Astrocyte (in vitro differentiated cells and primary cell): ENCODE measurements around the gene SND1. TPM values are rescaled to one million over a fixed set of nuclear protein-coding genes. Genes with fewer than 3 reads are reported as not detected.
"Not testable (repeated sequence)": the region's sequence is repeated elsewhere in the genome, so short reads cannot be mapped to it uniquely, and the experiment has no call there.

ENCODE experiments used
- DNase-seq: peaks from one replicate; pipeline ENCODE4 v3.0.0-alpha.2; 2010; ENCODE audit warnings: low read depth
- FAIRE-seq: peaks from 2 replicates; lab custom pipeline; 2011; peaks lifted over from hg19 to GRCh38; lab: Jason Lieb, UNC
- H2AFZ ChIP-seq: 2 replicates; pipeline ENCODE4 v1.6.0; 2012; ENCODE audit warnings: low read depth, low read length, inconsistent platforms
- H3K27ac ChIP-seq: 2 replicates; pipeline ENCODE4 v1.5.1; 2011; ENCODE audit warnings: low read depth, low read length, inconsistent platforms
- H3K27me3 ChIP-seq: 2 replicates; pipeline ENCODE4 v1.6.0; 2011; ENCODE audit warnings: low read length, inconsistent platforms; ENCODE audit not compliant: insufficient read depth
- H3K36me3 ChIP-seq: 2 replicates; pipeline ENCODE4 v1.5.1; 2011; ENCODE audit warnings: low read length, inconsistent platforms; ENCODE audit not compliant: insufficient read depth
- H3K4me1 ChIP-seq: 2 replicates; pipeline ENCODE4 v1.5.1; 2011; ENCODE audit warnings: low read length, inconsistent platforms; ENCODE audit not compliant: insufficient read depth
- H3K4me2 ChIP-seq: 2 replicates; pipeline ENCODE4 v1.6.0; 2012; ENCODE audit warnings: low read length, inconsistent platforms
- H3K4me3 ChIP-seq: 2 replicates; pipeline ENCODE4 v1.5.1; 2011; ENCODE audit warnings: low read depth, mild to moderate bottlenecking, low read length, inconsistent platforms; ENCODE audit not compliant: insufficient read depth
- H3K79me2 ChIP-seq: 2 replicates; pipeline ENCODE4 v1.6.0; 2012; ENCODE audit warnings: mild to moderate bottlenecking, low read length, inconsistent platforms; ENCODE audit not compliant: insufficient read depth
- H3K9ac ChIP-seq: 2 replicates; pipeline ENCODE4 v1.6.0; 2012; ENCODE audit warnings: mild to moderate bottlenecking, low read length, inconsistent platforms
- H3K9me3 ChIP-seq: 2 replicates; pipeline ENCODE4 v1.5.1; 2012; ENCODE audit warnings: low read depth, mild to moderate bottlenecking, low read length, inconsistent platforms; ENCODE audit not compliant: insufficient read depth
- H4K20me1 ChIP-seq: 2 replicates; pipeline ENCODE4 v1.6.0; 2012; ENCODE audit warnings: low read length, inconsistent platforms; ENCODE audit not compliant: insufficient read depth
- H3K27ac Mint-ChIP-seq: one replicate; pipeline ENCODE4 v1.8.0; 2021; ENCODE audit warnings: mild to moderate bottlenecking, mixed read lengths; ENCODE audit not compliant: unreplicated experiment
- H3K27me3 Mint-ChIP-seq: one replicate; pipeline ENCODE4 v1.8.0; 2021; ENCODE audit warnings: low read depth, mixed read lengths; ENCODE audit not compliant: unreplicated experiment
- H3K36me3 Mint-ChIP-seq: one replicate; pipeline ENCODE4 v1.8.0; 2021; ENCODE audit warnings: low read depth, mixed read lengths; ENCODE audit not compliant: unreplicated experiment
- H3K4me1 Mint-ChIP-seq: one replicate; pipeline ENCODE4 v1.8.0; 2021; ENCODE audit warnings: low read depth, mixed read lengths; ENCODE audit not compliant: unreplicated experiment
- H3K4me3 Mint-ChIP-seq: one replicate; pipeline ENCODE4 v1.8.0; 2021; ENCODE audit warnings: mild to moderate bottlenecking, moderate library complexity, mixed read lengths; ENCODE audit not compliant: unreplicated experiment
- H3K9me3 Mint-ChIP-seq: one replicate; pipeline ENCODE4 v1.8.0; 2021; ENCODE audit warnings: mild to moderate bottlenecking, mixed read lengths; ENCODE audit not compliant: unreplicated experiment
- CTCF ChIP-seq: IDR thresholded peaks from 2 replicates; pipeline ENCODE4 v1.5.1; 2011; ENCODE audit warnings: low read depth, mild to moderate bottlenecking, inconsistent platforms, low read length, moderate library complexity; ENCODE audit not compliant: insufficient read depth
- EZH2 ChIP-seq: IDR thresholded peaks from 2 replicates; pipeline ENCODE4 v1.6.1; 2012; ENCODE audit warnings: mild to moderate bottlenecking, low read length, inconsistent platforms; ENCODE audit not compliant: insufficient read depth
- total RNA-seq: library from RNA; stranded (reverse); gene quantifications from 2 replicates; pipeline ENCODE4 v1.2.1, GENCODE V29; 2021

The SND1 gene
- total RNA-seq, 1 donor from 2014 or later = 267 TPM

GRCh38 chr7:128105228-128106022, 453.4 kb downstream of the SND1 start:
- Mint-ChIP-seq H3K4me3 (no peak overlapping the region), H3K36me3 (peaks cover 3% of the 10 kb centered on the region), H3K4me1 (peaks cover 6% of the 10 kb centered on the region), H3K27ac (peak overlapping the region; percentile 41), H3K9me3 (no peaks in the 10 kb centered on the region), H3K27me3 (peaks cover 47% of the 10 kb centered on the region)
- Histone ChIP-seq H3K27me3 (peaks cover 11% of the 10 kb centered on the region), H3K9ac (no peak overlapping the region), H3K79me2 (no peaks in the 10 kb centered on the region), H3K4me1 (peaks cover 8% of the 10 kb centered on the region), H3K9me3 (no peaks in the 10 kb centered on the region), H3K4me2 (no peak overlapping the region), H3K4me3 (no peak overlapping the region), H3K27ac (no peak overlapping the region), H3K36me3 (no peaks in the 10 kb centered on the region), H2AFZ (no peak overlapping the region), H4K20me1 (peaks cover 17% of the 10 kb centered on the region)
- DNase-seq (no peak), FAIRE-seq (no peak)
- TF ChIP-seq EZH2 (no peak), CTCF (no peak)

GRCh38 chr7:128106821-128107220, 454.8 kb downstream of the SND1 start:
- Histone ChIP-seq H3K4me1 (peaks cover 8% of the 10 kb centered on the region), H3K27ac (no peak overlapping the region), H4K20me1 (peaks cover 7% of the 10 kb centered on the region), H3K36me3 (no peaks in the 10 kb centered on the region), H3K79me2 (no peaks in the 10 kb centered on the region), H3K27me3 (peaks cover 11% of the 10 kb centered on the region), H3K9me3 (no peaks in the 10 kb centered on the region), H3K4me2 (no peak overlapping the region), H3K4me3 (no peak overlapping the region), H3K9ac (no peak overlapping the region), H2AFZ (no peak overlapping the region)
- Mint-ChIP-seq H3K9me3 (no peaks in the 10 kb centered on the region), H3K4me1 (peaks cover 4% of the 10 kb centered on the region), H3K27ac (no peak overlapping the region), H3K4me3 (no peak overlapping the region), H3K36me3 (no peaks in the 10 kb centered on the region), H3K27me3 (peaks cover 57% of the 10 kb centered on the region)
- TF ChIP-seq CTCF (no peak), EZH2 (no peak)
- FAIRE-seq (no peak), DNase-seq (no peak)

DNA sequence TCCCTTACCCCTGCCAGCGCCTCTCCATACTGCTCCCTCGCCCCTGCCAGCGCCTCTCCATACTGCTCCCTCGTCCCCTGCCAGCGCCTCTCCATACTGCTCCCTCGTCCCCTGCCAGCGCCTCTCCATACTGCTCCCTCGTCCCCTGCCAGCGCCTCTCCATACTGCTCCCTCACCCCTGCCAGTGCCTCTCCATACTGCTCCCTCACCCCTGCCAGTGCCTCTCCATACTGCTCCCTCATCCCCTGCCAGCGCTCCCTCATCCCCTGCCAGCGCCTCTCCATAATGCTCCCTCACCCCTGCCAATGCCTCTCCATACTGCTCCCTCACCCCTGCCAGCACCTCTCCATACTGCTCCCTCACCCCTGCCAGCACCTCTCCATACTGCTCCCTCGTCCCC, 455.5 kb downstream of the SND1 start:
- H3K4me2 ChIP-seq, H3K36me3 ChIP-seq, H3K79me2 ChIP-seq, H3K9me3 ChIP-seq, H3K27ac Mint-ChIP-seq, H3K36me3 Mint-ChIP-seq, FAIRE-seq, H3K4me3 ChIP-seq, H2AFZ ChIP-seq, H3K4me3 Mint-ChIP-seq, DNase-seq, H3K4me1 Mint-ChIP-seq, H3K9ac ChIP-seq, H4K20me1 ChIP-seq, H3K9me3 Mint-ChIP-seq, H3K27ac ChIP-seq, H3K4me1 ChIP-seq: not testable (repeated sequence)
- H3K27me3 ChIP-seq = peaks cover 11% of the 10 kb centered on the region
- peaks cover 54% of the 10 kb centered on the region for H3K27me3 Mint-ChIP-seq
